WERI-Rb-1 (cell line): ENCODE results near the gene SIM2.

ENCODE experiments used
- DNase-seq: peaks from one replicate; pipeline ENCODE4 v3.0.0-alpha.2; 2020
- H3K27ac ChIP-seq: fragments of 250-450 bp; sonication (Bioruptor Pico); 2 replicates; pipeline ENCODE4 v1.5.1; 2020; ENCODE audit warnings: mild to moderate bottlenecking, moderate library complexity
- H3K27me3 ChIP-seq: fragments of 250-450 bp; sonication (Bioruptor Pico); 2 replicates; pipeline ENCODE4 v1.5.1; 2021; ENCODE audit warnings: mild to moderate bottlenecking, low read depth, moderate library complexity; ENCODE audit not compliant: insufficient read depth, severe bottlenecking
- H3K36me3 ChIP-seq: fragments of 250-450 bp; sonication (Bioruptor Pico); 2 replicates; pipeline ENCODE4 v1.5.1; 2020; ENCODE audit warnings: mild to moderate bottlenecking, moderate library complexity
- H3K4me3 ChIP-seq: 2 replicates; pipeline ENCODE4 v1.5.1; 2011; ENCODE audit warnings: low read depth, mild to moderate bottlenecking, control low read depth, low read length
- H3K9me3 ChIP-seq: fragments of 250-450 bp; sonication (Bioruptor Pico); 2 replicates; pipeline ENCODE4 v1.5.1; 2021; ENCODE audit warnings: mild to moderate bottlenecking, moderate library complexity; ENCODE audit not compliant: severe bottlenecking
- CTCF ChIP-seq: IDR thresholded peaks from 2 replicates; pipeline ENCODE4 v1.5.1; 2011; ENCODE audit warnings: low read depth, mild to moderate bottlenecking, control low read depth, inconsistent platforms, low read length

The SIM2 gene

GRCh38 chr21:36700295-36700970 lies 1.5 kb downstream of the SIM2 start:
- H3K9me3 ChIP-seq = peaks cover 22% of the 10 kb centered on the region
- no peak for DNase-seq
- TF ChIP-seq CTCF = no peak
- no peak overlapping the region for H3K4me3 ChIP-seq
- H3K36me3 ChIP-seq = no peaks in the 10 kb centered on the region
- no peak overlapping the region for H3K27ac ChIP-seq
- H3K27me3 ChIP-seq = peaks cover 98% of the 10 kb centered on the region

GRCh38 chr21:36700971-36701755 lies 2.2 kb downstream of the SIM2 start:
- H3K4me3 ChIP-seq = no peak overlapping the region
- peaks cover 98% of the 10 kb centered on the region for H3K27me3 ChIP-seq
- no peaks in the 10 kb centered on the region for H3K36me3 ChIP-seq
- DNase-seq = no peak
- no peak overlapping the region for H3K27ac ChIP-seq
- no peak for TF ChIP-seq CTCF
- H3K9me3 ChIP-seq = peaks cover 23% of the 10 kb centered on the region

GRCh38 chr21:36701756-36702621 lies 3.1 kb downstream of the SIM2 start:
- Histone ChIP-seq H3K27ac (no peak overlapping the region), H3K36me3 (no peaks in the 10 kb centered on the region), H3K4me3 (no peak overlapping the region), H3K9me3 (peaks cover 19% of the 10 kb centered on the region), H3K27me3 (peaks cover 98% of the 10 kb centered on the region)
- TF ChIP-seq CTCF = no peak
- DNase-seq = no peak

- no peaks in the 10 kb centered on the region for H3K36me3 ChIP-seq
- TF ChIP-seq CTCF = no peak
- H3K9me3 ChIP-seq = peaks cover 14% of the 10 kb centered on the region
- H3K27ac ChIP-seq = no peak overlapping the region
- DNase-seq = no peak
- H3K27me3 ChIP-seq = peaks cover 98% of the 10 kb centered on the region
- no peak overlapping the region for H3K4me3 ChIP-seq
These were observed 3.7 kb downstream of the SIM2 start for GRCh38 chr21:36702622-36702968.

GRCh38 chr21:36703123-36703522 lies 4.2 kb downstream of the SIM2 start:
- H3K4me3 ChIP-seq = no peak overlapping the region
- TF ChIP-seq CTCF = no peak
- no peak for DNase-seq
- no peak overlapping the region for H3K27ac ChIP-seq
- H3K9me3 ChIP-seq = peaks cover 13% of the 10 kb centered on the region
- peaks cover 98% of the 10 kb centered on the region for H3K27me3 ChIP-seq
- no peaks in the 10 kb centered on the region for H3K36me3 ChIP-seq
